NCI-H2171 treated with DMSO at 0.1 percent for 48 hours (cell line): ENCODE data around the gene ACP6.
A peak's percentile ranks its signal among the peaks of the same experiment; 100 is the strongest.
"Not testable (repeated sequence)": the region's sequence is repeated elsewhere in the genome, so short reads cannot be mapped to it uniquely, and the experiment has no call there.

Experiments used
- DNase-seq: peaks from one replicate; lab custom pipeline; 2025; lab: John Stamatoyannopoulos, UW

ACP6 gene

DNA sequence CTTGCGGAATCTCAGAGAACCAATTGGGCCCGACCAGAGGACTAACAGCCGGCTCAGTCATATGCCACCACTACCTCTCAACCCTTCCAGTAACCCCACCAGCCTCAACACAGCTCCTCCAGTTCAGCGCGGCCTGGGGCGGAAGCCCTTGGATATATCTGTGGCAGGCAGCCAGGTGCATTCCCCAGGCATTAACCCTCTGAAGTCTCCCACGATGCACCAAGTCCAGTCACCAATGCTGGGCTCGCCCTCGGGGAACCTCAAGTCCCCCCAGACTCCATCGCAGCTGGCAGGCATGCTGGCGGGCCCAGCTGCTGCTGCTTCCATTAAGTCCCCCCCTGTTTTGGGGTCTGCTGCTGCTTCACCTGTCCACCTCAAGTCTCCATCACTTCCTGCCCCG lies 49.8 kb downstream of the ACP6 start:
- DNase-seq = no peak

DNA sequence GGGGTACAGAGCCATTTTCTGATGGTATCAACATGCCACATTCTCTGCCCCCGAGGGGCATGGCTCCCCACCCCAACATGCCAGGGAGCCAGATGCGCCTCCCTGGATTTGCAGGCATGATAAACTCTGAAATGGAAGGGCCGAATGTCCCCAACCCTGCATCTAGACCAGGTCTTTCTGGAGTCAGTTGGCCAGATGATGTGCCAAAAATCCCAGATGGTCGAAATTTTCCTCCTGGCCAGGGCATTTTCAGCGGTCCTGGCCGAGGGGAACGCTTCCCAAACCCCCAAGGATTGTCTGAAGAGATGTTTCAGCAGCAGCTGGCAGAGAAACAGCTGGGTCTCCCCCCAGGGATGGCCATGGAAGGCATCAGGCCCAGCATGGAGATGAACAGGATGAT lies 50.6 kb downstream of the ACP6 start:
- DNase-seq = no peak

DNA sequence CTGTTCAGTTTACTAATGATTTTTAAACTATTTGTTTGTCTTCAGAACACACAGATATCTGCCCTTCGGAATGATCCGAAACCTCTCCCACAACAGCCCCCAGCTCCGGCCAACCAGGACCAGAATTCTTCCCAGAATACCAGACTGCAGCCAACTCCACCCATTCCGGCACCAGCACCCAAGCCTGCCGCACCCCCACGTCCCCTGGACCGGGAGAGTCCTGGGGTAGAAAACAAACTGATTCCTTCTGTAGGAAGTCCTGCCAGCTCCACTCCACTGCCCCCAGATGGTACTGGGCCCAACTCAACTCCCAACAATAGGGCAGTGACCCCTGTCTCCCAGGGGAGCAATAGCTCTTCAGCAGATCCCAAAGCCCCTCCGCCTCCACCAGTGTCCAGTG lies 51.6 kb downstream of the ACP6 start:
- DNase-seq = no peak

DNA sequence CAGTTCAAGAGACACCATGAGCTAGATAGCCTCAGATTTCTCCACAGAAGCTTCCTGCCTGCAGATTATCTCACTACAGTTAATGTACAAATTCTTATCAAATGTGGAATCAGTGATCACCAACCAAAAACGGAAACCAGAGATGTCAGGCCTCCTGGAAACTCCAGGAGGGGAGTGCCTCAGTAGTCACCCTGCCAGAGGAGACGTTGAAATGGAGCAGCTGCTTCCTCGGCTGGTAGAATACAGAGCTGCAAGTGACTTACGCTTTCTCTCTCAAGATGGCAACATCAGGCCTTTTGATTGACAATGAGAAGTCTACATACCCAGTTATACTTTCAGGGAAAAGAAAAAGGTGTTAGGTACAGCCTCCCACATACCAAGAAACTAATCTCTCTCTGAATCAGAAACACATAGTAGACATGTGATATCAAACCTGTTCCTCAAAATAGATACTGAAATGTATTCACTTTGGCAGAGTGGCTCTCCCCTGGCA lies 52.2 kb downstream of the ACP6 start:
- DNase-seq = no peak

DNA sequence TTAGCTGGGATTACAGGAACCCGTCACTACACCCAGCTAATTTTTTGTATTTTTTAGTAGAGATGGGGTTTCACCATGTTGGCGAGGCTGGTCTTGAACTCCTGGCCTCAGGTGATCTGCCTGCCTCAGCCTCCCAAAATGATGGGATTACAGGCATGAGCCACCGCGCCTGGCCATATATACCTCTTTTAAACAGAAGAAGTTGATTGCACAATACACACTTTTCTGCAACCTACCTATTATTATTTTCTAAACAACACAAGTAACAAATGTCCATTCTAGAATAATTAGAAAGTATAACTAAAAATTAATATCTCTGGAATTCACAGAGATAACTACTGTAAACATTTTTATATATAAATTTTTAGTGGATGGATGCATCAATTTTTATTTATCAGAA lies 55.4 kb downstream of the ACP6 start:
- DNase-seq = not testable (repeated sequence)

DNA sequence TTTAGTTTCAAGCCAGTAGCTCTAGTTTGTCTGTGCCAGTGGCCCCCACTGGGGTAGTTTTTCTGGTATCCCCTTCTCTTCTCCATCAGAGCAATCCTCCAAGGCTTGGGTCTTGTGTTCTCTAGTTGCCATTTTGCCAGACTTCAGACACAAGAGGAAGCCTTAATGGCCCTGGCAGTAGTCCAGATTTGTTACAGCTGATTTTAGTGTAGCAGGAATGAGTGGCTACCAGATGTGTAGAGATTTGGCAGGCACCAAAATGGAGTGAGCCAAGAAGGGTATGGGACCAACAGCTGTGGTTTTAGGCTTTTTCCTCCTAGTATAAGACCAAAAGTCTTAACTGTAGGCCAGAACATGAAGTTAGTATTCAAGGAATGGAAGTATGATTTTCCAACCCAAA lies 56.8 kb downstream of the ACP6 start:
- DNase-seq = peak; percentile 10

DNA sequence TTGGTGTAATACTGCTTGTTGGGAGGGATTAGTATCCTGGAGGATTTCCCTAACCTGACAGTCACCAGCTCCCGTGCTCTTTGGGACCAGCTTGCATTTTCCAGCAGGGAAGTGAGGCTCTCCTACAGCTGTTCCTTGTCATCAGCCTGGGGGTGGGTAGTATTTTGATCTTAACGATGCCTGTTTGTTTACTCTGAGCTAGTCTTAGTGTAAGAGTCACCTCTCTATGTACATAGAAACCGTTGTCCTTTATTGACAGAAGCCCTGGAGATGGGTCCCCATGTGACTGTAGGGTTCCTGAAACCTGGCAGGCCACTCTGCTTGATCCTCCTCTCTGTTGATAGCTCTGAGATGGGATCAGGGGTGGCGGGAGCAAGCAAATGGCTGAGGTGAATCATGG lies 58.0 kb downstream of the ACP6 start:
- no peak for DNase-seq

DNA sequence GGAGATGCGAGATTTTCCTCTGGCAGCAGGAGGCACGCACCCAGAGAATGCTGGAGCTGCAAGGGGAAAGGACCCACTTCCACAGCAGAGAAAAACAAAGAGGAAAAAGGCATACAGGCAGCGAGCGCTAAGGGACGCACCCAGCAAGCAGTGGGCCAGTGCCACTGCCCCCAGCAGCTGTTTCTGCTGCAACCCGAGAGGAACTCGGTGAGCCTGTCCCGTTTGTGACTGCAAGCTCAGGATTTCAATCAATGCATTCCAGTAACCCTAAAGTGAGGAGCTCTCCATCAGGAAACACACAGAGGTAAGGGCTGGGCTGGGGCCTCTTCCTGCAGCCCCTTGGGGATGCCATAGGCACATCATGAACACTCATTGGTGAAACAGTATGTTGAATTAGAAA lies 58.7 kb downstream of the ACP6 start:
- no peak for DNase-seq

DNA sequence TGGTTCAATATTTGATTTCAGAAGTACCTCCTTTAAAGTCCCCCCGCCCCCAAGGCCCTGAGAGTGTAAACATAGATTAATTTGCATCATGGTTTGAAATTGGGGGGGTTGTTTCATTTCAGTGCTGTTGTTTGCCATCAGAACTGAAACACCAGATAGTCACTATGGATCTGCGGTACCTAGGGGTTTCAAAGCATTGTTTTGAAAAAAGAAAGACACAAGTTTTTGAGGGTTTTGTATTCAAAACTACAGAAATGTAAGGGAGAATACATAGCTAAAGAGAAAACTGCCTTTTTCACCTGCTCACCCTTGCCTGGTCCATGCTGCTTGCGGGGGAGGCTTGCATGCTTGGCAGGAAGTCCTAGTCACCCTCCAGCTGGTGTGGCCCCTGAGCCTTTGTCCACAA lies 59.3 kb downstream of the ACP6 start:
- DNase-seq = no peak

DNA sequence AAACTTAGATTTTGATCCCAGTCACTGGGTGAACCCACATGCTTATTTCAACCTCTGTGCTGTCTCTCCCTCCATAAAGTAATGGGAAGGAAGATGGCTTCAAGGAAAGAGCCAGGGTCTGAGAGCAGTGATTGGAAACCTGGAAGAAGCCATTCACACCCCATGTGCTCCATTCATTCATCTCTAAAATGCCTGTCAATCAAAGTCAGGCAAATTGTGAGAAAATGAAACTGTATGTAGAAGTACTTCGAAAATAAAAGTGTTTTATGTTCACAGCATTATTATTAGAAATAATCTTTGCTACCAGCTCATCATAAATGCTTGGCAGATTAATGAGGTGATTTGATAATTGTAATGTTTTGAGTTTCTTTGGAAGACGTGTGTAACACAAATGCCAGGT lies 61.0 kb downstream of the ACP6 start:
- DNase-seq = no peak

DNA sequence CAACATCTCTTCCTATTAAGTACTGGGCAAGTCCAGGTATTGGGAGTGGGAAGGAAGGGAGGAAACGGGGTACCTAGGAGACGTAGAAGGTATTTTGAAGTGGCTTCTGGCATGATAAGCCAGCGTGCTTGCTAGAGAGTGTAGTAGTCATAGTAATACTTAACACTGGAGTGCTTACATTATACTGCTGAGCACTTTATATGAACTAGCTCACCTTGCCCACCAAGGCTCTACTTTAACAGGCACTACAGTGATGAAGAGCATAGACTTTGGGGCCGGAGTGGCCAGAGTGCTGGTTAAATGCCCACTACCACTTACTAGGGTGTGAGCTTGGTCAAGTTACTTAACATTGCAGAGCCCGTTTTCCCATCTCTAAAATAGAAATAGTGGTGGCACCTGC lies 61.7 kb downstream of the ACP6 start:
- DNase-seq = no peak

DNA sequence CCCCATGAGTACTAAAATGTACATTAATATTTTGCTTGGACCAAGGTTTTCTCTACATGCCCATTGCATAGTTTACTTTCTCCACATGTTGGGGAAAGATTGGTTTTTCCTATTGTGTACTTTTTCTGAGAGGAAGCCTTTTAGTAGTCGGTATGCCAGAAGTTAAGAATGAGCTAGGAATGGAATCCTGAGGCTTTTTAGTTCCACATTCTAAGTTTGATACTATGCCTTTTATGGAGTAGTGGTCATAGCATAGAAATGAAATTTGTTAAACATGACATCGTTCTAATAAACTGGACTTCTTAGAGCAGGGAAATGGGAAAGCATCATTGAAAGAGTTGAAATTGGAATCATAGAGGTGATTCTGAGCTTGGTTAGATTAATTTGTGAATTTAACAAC lies 64.7 kb downstream of the ACP6 start:
- no peak for DNase-seq

DNA sequence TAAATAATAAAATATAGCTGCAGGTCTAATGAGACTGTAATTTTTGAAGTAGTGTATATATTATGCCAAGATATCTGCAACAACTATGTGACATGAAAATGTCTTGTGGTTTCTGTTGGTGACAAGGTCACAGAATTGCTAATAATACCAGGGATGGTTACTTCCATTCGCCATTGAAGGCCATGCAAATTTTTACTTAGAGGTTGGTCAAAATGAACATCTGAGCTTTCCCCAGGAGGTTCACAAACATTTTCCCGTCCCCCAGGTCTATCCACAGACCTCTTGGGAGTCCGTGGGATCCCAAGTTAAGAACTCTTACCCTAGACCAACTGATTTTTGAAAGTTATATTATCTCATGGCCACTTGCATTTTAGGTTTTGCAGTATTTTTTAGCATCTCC lies 66.3 kb downstream of the ACP6 start:
- no peak for DNase-seq

DNA sequence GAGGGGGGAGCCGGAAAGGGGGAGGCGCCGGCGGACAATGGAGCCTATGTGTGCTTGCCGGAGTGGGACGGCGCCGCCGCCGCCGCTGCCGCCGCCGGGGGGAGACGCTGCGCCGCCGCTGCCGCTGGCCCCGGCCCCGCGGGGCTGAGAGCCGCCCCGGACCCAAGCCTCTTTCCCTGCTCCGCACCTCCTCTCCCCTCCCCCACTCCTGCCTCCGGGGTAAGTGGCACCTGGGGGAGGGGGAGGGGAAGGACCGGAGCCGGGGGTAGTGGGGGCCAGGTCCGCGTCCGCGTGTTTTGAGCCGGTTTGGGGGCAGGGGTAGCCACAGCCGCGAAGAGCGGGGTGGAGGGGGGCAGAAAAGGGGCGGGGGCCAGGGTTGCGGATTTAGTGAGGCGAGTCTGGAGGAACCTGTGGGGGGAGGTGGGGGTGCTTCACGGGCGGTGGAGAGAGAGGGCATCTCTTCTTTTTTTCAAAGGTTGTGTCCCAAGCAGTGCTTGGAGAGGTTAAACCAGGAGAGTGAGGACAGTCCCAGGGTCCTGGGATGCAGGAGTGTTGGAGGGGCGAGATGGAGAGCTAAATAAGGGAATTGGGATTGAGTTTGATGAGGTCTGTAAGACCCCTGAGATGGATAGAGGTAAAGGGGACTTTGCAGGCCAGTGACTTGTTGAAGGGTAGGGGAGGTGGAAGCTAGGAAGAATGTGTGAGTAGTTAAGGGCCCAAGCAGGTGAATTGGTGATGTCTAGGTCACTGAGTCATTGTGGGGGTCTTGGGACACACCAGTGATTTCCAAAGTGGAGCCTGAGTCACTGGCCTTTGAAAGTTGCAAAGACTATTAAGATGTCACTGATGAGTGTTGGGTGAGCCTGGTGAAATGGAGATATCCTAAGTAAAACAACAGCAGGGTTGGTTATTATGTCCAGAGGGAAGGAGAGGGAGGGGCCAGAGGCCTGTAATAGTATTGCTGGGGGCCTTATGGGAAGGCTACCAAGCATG lies 69.9 kb downstream of the ACP6 start:
- no peak for DNase-seq

DNA sequence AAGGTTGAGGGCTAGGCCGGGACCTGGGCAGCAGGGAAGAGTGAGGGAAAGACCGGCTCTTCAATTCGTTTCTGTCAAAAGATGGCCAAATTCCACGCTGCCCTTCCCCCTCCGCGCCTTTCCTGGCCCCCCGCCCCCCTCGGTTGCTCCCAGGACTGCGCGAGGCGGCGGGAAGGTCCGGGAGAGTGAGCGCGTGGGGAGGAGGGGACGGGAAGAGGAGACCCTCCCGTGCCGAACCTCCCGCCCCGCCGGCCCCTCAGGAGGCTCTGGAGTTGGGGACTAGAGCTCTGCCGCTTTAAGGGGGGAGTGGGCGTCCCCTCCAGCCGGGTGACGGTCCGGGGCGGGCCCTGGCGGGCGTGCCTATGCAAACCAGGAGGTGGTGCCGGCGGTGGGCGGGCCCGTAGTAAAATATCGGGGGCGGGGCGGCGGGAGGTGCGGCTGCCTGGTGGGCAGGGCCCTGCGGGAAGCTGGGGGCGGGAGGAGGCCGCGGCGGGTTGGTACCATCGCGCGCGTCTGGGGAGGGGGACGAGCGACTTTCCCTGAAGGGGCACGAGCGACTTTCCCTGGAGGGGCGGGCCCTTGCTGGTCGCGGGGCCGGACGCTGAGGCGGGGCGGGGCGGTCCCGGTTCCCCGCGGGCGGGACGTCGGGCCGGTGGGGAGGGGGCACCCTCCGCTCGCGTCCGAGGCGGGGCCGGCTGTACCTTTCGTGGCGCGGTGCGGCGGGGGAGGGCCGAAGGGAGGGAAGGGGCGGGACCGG lies 70.8 kb downstream of the ACP6 start:
- DNase-seq = peak; percentile 95

DNA sequence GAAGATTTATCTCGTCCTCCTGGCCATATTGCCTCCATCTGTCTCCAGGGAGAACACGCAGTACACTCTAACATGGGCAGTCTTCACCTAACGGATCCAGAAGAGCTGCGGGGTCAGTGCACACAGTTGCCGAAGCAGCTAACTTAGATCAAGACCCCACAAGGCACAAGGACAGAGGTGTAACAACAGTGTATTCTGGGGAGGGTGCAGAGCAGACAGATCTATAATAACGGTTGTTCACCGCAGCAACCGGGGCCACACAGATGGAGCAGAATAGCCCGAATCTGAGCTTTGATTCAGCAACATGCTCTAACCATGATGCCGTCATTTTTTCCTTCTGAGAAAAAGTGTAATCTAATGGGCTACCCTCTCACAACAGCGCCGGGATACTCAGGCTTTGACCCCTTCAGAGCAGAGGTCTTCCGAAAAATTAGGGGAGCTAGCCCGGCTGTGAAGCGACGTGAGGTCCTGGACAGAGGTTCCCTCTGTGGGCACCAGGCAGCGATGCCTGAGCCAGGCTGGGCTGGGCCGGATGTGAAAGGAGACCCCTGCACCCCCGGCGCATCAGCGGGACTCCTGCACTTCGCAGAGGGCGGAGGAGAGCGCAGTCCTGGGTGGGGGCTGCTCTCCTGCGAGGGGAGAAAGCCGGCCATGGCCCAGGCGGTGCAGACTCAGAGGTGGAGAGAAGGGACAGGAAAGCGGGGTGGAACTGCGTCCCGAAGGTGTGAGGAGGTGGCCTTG lies 71.5 kb downstream of the ACP6 start:
- peak; percentile 28 for DNase-seq

DNA sequence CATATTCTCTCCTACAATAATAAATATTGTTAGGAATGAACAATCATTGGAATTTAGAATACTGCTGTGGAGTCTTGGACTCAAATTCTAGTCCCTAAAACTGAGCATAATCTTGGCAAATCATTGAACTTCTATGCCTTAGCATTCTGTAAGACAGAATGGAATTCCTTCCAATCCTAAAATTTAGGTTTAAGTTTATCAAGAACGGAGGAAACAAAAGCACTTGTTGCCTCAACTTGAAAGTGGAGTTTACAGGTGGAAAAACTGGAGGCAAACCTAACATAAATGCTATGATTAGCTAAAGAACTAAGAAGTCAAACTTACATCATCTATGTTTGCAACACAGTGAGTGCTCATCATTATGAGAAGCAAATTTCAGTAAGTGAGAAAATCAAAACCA lies 73.3 kb downstream of the ACP6 start:
- no peak for DNase-seq
